NCI-H510A (cell line): ENCODE data around the gene MBD4.
"Not testable (repeated sequence)": the region's sequence is repeated elsewhere in the genome, so short reads cannot be mapped to it uniquely, and the experiment has no call there.

Experiments
- DNase-seq: peaks from one replicate; lab custom pipeline; 2025; lab: John Stamatoyannopoulos, UW

MBD4 gene

DNA sequence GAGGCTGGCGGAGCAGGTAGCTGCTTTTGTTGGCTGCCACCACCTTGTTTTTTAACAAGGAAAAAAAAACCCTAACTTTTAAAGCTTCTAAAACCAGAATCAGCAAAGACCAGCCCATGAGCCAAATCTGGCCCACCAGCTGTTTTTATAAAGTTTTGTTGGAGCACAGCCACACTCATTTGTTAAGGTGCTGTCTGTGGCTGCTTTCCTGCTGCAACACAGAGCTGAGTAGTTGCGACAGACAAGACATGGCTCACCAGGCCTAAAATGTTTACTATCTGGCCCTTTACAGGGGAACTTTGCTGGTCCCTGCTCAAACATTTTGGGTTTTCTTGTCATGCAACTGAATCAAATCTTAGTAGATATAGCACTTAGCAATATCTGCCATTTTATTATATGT is 30.2 kb downstream of the MBD4 start:
- no peak for DNase-seq

DNA sequence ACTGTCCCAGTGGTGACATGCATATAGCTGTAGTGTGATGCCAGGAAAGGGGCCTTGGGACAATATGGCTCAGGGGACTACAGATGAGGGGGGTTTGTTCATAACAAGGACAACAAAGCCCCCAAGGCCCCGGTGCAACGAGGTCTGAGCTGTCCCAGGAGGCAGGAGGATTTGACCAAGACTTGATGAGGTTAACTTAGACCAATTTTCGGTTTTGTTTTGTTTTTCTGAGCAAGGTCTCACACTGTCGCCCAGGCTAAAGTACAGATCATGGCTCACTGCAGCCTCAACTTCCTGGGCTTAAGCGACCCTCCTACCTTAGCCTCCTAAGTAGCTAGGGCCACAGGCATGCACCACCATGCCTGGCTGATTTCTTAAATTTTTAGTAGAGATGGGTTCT is 35.1 kb downstream of the MBD4 start:
- no peak for DNase-seq

DNA sequence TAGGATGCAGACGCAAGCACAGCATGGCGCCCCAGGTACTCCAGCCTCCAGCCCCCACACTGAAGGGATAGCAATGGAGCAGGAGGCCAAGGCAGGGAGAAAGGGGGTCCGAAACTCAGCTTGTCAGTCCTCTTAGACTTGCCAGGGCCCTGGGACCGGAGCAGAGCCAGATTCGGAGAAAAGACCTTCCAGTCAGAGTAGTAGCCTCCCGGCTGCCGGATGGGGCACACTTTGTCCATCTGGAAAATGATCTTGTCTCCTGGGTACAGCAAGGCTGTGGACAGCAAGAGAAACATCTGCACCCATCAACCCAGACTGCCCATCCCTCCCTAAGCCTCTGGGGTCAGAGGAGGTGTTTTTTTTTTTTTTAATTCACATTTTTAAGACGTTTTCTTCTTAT is 35.6 kb downstream of the MBD4 start:
- DNase-seq: no peak

DNA sequence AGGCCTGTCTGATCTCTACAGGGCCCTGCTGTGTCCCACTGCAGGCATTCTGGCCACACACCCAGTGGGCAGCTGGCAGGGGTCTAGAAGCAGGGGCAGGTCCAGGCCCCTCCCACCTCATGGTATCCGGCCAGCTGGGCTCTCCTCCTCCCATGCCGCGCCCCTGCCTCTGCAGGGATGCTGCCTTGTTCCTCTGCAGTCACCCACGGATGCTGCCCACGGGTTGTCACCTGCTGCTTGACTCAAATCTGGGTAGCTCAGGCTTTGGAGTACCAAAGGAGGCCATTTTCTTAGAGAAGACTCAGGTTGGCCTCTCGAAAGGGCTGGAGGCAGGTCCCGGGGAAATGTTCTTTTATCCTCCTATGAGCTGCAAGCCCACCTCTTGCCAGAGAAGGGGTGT is 36.3 kb downstream of the MBD4 start:
- DNase-seq: no peak

DNA sequence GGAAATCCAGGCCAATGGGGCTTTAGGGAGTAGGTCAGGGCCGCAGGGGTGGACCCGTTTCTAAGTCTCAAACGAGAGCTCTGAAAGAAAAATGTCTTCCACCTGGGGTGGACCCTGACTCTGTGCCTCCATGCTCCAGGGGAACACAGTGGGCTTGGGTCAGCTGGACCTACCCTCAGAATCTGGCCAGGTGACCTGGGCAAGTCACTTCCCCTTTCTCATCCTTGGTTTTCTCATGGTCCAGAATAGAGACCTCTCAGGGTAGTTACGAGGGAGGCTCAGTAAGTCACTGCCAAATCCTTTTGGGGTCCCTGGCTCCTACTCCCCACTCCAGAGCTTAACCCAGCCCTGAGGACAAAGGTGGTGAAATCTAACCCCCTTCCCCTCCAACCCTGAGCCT is 37.1 kb downstream of the MBD4 start:
- no peak for DNase-seq

DNA sequence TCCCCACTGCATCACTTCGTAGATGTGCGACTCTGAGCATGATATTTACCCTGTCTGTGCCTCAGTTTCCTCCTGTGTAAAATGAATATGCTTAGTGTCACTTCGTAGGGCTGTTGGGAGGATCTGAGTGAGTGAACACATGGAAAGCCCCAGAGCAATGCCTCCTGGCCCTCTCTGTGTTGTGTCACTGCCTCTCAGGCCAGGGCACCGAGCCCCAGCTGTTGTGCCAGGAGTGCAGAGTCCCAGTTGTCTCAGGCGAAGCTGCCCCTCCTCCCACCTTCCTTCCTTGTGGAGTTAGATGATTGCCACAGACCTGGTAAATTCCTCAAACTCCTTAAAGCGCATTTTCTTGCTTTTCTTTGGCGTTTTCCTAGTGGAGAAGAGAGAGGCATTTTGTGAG is 37.5 kb downstream of the MBD4 start:
- no peak for DNase-seq

DNA sequence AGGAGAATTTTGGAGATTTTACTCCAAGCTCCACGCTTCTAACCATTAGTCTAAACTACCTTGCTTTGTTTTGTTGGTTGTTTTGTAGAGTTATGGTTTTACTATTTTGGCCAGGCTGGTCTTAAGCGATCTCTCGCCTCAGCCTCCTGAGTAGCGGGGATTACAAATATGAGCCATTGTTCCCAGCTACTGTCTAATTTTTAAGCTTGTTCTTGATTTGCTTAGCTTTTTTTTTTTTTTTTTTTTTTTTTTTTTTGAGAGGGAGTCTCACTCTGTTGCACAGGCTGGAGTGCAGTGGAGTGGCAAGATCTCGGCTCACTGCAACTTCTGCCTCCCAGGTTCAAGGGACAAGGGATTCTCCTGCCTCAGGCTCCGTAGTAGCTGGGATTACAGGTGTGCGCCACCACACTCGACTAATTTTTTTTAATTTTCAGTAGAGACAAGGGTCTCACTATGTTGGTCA is 39.8 kb downstream of the MBD4 start:
- DNase-seq: no peak

DNA sequence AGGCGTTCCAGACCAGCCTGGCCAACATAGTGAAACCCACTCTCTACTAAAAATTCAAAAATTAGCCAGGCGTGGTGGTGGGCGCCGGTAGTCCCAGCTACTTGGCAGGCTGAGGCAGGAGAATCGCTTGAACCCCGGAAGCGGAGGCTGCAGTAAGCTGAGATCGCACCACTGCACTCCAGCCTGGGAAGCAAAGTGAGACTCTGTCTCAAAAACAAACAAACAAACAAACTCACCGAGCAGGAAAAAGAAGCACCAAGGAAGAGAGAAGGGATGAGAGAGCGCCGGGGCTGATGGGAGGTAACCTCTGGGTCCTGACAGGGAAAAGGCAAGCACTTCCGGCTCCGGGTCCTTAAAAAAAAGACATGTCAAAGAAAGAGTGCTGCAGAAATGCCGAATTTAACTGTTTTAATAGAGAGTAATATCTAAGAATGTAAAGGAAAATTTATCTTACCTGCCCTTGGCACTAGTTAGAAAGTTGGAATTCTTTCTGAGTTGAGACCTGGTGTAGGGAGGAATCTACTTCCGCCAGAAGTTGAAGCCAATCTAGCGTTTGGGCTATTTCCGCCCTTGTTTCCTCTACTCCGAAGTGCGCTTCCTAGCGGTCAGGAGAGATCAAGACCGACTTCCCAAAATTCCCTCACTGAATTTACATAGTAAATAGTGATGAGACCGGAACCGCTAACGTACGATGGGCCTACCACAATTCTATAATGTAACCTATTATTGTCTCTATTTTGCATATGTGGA is 40.4 kb downstream of the MBD4 start:
- DNase-seq: peak; percentile 76

DNA sequence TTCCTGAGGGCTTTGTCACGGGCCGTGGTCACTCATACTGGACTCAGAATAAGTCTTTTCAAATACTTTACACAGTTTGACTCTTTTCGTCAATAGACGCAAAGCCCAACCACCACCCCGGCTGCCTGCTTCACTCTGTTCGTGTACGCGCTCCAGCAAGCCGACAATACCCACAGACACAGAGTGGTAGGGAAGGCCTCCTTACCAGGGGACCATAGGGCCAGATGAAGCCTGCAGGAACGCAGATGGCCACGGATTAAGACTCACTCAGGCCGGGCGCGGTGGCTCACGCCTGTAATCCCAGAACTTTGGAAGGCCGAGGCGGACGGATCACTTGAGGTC is 41.0 kb downstream of the MBD4 start:
- no peak for DNase-seq

DNA sequence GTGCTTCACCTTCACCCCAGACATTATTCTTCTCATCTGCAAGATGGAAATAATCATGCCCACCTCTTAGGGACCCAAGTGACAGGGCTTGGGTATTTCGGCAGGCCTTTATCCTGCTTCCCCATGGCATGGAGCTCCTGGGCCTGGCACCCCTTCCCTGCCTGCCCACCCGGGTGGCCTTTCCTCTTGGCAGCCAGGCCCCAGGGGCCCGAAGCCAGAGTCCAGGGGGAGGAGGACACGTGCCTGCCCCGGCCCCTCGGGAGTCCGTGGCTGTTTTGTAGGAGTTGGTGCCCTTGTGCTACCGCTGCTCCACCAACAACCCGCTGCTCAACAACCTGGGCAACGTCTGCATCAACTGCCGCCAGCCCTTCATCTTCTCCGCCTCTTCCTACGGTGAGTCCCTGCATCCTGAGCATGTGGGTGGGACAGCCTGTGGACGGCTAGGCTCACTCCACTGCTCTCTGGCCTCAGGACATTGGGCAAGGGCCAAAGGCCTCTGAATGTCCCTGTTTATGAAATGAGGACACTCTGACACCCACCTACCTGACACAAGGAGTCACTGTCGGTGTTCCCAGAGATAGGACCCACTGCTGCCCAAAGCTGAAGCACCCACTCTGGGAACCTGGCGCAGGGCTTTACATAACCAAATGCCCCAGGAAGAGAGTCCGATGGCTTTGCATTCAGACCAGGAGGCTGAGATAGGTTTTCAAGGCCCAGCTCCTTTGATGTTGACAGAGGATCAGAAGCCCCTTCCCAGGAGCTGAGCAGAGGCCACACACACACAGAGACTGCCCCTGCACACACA is 45.8 kb downstream of the MBD4 start:
- not testable (repeated sequence) for DNase-seq

DNA sequence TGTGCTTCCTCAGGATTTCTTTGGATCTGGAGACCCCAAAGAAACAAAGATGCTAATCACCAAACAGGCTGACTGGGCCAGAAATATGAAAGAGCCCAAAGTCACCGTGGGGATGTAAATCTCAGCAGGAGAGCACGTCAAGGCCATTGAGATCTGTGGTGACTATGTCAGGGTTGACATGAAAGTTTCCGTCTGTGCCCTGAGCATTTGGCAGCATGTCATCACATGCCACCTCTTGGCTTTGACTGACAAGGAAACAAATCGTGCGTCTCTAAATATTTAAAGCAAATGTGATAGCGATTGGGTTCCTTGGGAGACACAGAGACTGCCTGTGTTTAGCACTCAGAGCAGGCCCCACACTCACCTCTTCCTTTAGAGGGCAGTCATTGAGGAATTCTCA is 46.5 kb downstream of the MBD4 start:
- no peak for DNase-seq

DNA sequence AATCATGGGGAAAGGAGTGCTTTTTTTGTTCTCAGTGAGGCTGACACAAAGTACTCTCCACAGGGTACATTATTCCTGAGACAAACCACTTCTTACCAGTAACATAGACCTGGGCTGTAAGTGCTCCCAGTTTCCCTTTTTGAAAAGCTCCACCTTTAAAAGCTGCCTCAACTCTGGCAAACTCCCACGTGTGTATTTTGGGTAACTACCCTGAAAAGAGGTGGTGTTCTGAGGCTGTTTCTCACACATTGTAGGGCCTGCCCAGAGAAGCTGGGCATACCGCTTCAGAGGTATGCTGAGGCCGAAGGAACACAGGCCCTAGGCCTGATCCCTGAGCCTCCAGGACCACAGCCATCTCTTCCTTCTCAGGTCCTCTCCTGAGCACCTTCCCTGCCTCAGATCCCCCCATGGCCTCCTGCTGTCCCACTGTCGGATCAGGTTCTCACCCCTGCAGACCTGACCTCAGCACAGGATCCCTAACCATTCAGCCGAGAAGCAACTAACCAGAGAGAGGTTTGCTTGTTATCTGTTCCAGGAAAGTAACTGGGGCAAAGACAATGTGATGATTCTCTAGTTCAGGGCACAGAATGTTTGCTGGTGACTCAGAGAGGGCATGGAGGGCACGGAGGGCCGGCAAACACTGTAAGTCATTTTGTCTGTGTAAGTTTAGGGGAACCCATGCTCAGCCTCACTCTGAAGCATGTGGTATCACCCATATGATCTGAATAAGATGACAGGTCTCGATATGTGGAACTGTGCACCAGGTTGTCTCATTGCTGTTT is 47.5 kb downstream of the MBD4 start:
- not testable (repeated sequence) for DNase-seq

DNA sequence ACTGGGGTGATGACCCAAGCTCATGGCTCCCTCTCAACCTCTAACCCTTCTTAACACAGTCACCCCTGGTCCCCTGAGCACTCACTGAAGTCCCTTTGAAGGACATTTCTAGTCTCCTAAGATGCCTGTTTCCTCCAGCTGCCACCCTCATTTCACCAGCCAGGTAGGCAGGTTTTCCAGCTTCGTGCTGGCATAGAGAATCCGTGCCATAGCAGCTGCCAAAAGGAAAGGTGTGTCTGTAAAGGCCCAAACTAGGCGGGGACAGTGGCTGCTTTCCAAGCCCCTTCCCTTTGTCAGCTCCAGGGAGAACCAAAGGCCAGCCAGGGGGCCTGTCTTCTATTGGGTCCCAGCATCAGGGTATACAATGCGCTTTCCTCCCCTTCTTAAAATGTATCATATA is 48.2 kb downstream of the MBD4 start:
- not testable (repeated sequence) for DNase-seq

DNA sequence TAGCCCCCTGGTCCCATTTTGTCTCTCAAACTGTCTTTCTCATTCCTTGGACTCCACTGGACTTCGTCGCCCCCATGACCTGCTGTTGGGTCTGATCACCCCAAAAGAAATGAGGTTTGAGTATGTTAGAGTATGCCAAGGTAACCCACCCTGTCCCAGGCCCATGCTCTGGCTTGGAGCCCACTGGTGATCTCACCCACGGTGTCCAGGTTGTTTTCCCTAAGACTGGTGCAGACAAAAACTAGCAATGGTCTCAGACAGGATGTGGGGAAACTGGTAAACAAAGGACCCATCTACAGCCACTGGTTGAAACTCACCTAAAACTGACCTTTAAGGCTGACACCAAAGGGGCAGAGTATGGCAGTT is 50.2 kb downstream of the MBD4 start:
- DNase-seq: no peak

DNA sequence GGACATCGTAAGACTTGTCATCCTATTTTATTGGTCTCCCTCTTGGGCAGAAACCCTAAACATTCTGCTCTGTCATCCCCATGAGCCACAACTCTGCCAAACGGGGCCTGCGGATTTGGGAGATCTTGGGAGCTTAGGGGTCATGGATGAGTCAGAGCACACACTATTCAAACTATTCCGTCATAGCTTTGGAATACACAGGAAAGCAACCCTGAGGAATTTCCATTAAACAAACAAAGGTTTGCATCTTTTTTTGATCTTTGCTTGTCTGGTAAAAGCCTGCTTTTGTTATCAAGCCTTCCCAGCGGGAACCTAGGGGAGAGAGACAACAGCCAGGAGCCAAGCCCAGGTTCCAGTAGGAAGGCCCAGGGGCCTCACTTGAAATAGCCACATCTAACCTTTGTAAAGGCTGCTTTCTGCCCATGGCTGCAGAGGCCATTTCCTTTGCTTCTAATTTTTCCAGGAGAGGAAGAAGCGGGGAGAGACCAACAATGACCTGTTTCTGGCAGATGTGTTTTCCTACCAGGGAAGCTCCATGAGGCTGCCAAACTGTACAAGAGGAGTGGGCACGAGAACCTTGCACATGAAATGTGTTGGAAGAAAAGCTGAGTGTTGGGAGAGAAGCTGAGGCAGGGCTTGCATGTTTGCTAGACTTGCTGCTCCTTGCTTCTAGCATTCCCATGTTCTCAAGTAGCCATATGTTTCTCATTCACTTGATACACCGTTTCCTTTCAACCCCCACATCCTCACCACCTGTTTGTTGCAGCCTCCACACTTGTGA is 50.8 kb downstream of the MBD4 start:
- not testable (repeated sequence) for DNase-seq

DNA sequence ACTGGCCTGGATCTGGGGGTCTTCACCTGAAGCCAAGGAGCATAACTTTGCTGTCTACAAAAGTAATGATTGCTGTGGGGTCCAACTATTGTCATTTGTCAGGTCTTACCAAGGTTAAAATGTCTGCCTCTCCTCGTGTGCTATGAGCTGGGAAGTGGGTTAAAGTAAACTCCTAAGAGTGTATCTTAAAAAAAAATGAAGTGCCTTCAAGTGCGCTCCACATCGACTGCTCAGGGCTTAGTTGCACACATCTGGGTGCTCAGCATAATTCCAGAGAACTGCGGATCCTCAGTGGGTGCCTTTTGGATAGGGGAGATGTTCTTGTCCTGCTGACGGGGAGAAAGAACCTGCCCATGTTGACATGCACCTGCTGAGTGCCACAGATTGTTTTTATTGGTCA is 52.3 kb downstream of the MBD4 start:
- DNase-seq: no peak

DNA sequence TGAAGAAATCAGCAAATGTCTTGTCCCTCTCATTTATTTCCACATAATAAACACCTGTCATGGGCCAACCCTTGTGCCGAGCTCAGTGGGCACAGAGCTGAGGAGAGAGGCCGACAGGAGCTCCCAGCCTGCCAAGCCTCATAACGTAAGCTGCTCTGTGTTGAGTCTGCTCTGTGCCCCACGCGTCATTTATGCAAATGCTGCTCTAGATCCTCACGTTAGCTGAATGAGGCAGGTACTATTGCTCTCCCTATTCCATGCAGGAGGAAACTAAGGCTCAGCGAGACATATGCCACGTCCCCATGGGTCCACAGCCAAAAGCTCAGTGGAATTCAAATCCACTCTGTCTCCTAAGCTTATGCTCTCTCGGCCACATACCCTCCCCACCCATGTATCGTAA is 52.8 kb downstream of the MBD4 start:
- no peak for DNase-seq

DNA sequence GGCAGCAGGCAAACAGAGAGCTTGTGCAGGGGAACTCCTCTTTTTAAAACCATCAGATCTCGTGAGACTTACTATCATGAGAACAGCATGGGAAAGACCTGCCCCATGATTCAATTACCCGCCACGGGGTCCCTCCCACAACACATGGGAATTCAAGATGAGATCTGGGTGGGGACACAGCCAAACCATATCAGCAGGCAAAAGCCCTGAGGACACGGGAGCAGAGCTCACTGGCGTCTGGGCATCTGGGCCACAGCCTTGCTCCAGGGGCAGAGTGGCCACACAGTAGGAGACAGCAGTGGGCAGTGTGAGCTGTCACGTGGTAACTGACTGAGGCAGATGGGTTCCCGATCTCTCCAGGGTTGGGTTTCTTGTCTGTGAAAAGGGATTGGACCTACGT is 54.2 kb downstream of the MBD4 start:
- not testable (repeated sequence) for DNase-seq

DNA sequence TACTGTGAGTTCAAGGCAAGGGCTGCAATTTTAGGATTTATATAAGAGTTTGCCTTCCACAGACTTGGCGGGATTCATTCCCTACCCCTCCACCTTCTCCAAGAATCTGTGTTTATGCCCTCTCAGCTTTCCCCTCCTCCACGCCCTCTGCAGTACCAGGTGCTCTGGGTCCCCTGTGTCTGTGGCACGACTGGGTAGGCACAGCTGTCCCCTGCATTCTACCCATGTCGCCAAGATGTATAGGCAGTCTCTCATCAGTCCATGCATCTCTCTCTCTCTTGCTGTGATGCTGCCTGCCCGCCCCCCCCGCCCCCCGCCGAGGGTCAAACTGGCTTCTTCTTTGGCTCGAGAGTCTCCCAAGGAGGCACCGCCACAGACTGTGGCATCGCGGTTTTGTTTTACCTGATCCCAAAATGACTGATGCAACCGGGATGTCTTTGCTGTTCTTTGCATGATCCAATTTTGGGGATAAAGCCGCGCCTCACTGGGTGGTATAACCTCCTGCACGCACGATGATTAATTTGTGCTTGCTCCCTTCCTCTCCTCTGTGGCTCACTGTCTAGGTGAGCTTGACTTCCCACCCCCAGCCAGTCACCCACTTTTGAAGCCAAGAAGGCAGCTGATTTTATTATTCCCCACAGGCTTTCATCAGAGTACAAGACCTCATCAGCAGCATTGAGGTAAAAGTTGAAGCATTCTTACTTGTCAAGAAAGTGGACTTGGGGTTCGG is 55.0 kb downstream of the MBD4 start:
- DNase-seq: no peak

DNA sequence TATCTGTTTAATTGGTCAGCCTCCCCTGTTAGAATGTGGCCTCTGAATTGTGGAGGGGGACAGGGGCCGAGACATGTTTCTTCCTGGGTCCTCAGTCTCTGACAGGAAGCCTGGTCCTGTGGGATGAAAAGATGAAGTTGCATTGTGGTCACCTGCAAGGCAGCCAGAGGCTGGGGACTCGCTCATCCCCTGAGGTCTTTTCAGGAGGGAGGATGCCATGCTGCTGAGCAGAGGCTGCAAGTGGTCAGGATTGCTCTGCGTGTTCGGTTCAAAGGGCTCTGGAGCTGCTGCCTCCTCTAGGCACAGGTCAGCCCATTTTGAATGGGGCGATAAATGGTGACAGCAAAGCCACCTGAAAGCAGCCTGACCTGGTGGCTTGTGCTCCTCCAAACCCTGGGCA is 55.6 kb downstream of the MBD4 start:
- DNase-seq: not testable (repeated sequence)

DNA sequence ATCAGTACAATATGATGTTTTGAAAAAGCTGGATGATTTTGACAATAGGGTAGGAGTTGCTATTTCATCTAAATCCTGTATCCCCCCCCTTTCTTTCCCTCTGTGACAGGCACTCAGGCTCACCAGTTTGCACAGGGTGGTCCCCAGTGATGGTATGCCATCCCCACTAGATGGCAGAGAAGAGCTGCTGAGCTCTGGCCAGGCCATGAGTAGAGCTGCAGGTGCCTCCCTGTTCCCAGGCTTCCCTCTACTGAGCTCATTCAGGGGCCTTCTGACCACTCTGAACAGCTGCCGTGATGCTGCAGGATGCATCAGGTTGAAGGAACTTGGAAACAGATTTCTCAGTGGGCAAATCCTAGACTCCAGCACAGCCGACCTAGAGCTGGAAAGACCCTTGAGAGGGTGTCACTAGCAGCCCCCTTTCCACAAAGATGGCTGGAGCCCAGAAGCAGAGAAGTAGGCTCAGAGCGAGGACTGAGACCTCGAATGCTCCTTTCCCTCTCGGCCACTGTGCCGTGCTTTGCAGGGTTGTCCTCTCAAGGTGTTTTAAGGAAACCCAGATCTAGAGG is 56.4 kb downstream of the MBD4 start:
- peak; percentile 10 for DNase-seq
